PFSK-1 (cell line): ENCODE measurements around the gene HCRT.

Experiments
- FOXP2 ChIP-seq: optimal IDR thresholded peaks from 2 replicates; pipeline ENCODE3; 2011; ENCODE audit warnings: borderline replicate concordance, control low read depth, inconsistent platforms; ENCODE audit not compliant: insufficient read depth; ENCODE audit errors: extremely low read length, extremely low read depth
- POLR2AphosphoS5 ChIP-seq: IDR thresholded peaks from 2 replicates; pipeline ENCODE4 v1.6.1; 2012; ENCODE audit warnings: low read depth, mild to moderate bottlenecking, control low read depth, low read length, moderate library complexity
- SIN3A ChIP-seq: IDR thresholded peaks from 2 replicates; pipeline ENCODE4 v1.6.1; 2012; ENCODE audit warnings: mild to moderate bottlenecking, low read length, moderate library complexity, borderline replicate concordance; ENCODE audit not compliant: insufficient read depth
- TAF1 ChIP-seq: IDR thresholded peaks from 2 replicates; pipeline ENCODE4 v1.6.1; 2012; ENCODE audit warnings: low read length, control low read depth, borderline replicate concordance; ENCODE audit not compliant: insufficient read depth
- TF ChIP-seq, protein P1 (sequence below), 2 experiments: IDR thresholded peaks; 2 replicates each; pipeline versions ENCODE4 v1.6.1 to v1.8.0; 2011 to 2012; ENCODE audit warnings: low read depth in 2 of 2, low read length in 2 of 2, control low read depth in 1 of 2, inconsistent platforms in 1 of 2, mild to moderate bottlenecking in 1 of 2, moderate library complexity in 1 of 2; ENCODE audit not compliant: insufficient read depth in 1 of 2

Gene HCRT

DNA sequence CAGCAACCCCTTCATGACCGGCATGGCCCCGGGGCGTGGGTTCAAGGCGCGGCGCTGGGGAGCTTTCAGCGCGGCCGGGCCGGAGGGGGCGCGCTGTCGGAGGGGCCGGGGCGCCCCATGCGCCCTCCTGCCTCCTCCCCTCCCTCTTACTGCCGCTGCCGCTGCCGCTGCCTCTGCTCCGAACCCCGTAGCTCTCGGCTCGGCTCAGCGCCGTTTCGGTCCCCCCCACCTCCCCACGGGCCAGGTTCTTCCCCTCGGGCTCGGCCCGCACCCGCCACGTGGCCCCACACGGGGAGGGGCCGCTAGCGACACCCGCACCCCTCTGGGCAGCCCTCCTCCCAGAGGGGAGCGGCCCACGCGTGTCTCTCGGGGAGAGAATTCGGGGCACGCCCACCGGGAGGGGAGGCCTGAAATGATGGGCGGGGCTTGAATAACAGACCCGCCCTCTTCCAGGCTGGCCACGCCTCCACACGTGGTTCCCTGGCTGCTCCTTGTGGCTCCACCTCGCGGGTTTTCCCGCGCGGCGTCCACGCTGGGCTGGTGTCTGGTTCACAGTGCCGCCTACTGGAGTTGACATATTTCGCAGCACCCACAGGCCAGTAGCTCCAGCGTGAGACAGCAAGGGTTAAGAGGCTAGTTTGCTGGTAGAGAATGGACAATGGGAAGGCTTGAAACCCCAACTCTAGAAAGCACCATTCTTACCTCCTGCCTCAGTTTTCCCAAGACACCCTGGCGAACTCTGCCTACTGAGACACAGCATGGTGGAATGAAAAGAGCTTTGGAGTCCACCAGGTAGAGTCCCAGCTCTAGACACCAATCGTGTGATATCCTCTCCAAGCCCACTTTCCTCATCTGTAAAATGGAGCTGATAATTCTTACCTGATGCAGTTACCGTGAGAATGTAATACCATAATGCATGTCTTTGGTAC lies 4.1 kb downstream of the HCRT start, which contains the start of gene KCNH4:
KCNH4 (minus strand) TSS at position 221 of the 929 bp plus-strand sequence; CDS start at position 24, 197 bp downstream.
- TF ChIP-seq FOXP2 (no peak), SIN3A (peak; percentile 94), TAF1 (peak; percentile 38; the same call in 1 of the 2 replicates), POLR2AphosphoS5 (no peak)
- TF ChIP-seq, protein P1, sequence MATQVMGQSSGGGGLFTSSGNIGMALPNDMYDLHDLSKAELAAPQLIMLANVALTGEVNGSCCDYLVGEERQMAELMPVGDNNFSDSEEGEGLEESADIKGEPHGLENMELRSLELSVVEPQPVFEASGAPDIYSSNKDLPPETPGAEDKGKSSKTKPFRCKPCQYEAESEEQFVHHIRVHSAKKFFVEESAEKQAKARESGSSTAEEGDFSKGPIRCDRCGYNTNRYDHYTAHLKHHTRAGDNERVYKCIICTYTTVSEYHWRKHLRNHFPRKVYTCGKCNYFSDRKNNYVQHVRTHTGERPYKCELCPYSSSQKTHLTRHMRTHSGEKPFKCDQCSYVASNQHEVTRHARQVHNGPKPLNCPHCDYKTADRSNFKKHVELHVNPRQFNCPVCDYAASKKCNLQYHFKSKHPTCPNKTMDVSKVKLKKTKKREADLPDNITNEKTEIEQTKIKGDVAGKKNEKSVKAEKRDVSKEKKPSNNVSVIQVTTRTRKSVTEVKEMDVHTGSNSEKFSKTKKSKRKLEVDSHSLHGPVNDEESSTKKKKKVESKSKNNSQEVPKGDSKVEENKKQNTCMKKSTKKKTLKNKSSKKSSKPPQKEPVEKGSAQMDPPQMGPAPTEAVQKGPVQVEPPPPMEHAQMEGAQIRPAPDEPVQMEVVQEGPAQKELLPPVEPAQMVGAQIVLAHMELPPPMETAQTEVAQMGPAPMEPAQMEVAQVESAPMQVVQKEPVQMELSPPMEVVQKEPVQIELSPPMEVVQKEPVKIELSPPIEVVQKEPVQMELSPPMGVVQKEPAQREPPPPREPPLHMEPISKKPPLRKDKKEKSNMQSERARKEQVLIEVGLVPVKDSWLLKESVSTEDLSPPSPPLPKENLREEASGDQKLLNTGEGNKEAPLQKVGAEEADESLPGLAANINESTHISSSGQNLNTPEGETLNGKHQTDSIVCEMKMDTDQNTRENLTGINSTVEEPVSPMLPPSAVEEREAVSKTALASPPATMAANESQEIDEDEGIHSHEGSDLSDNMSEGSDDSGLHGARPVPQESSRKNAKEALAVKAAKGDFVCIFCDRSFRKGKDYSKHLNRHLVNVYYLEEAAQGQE (IDR thresholded peaks at IDR 0.05; ENCODE audit: insufficient read depth in 1 of 2, low read depth in 2 of 2, low read length in 2 of 2): peak; percentile 41 to 43; a peak in 2 of 4 replicates

DNA sequence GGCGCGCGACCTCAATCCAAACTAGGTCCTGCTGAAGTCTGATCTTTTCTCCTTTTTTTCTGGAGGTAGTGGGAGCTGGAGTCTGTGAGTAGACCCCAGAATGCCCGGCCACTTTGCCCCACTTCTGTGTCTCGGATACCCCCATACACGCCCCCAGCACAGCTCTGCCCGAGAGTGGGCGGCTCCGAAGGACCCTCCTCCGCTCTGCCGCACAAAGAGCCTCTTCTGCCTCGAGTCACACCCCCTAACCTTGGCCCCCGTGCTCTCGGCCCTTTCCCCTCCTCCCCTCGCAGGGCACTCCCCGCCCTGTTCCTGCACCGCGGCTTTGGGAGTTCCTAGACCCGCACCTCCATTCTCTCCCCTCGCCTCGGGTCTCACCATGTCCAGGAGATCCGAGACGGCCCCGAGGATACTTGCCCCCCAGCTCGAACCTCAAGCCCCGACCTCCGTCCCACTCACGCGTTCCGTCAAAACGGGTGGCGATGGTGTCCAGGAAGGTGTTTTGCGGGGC lies 4.8 kb downstream of the HCRT start:
- TF ChIP-seq TAF1 (no peak), SIN3A (no peak), FOXP2 (no peak), POLR2AphosphoS5 (no peak)
- TF ChIP-seq, protein P1 (IDR thresholded peaks at IDR 0.05; ENCODE audit: insufficient read depth in 1 of 2, low read depth in 2 of 2, low read length in 2 of 2): no peak

DNA sequence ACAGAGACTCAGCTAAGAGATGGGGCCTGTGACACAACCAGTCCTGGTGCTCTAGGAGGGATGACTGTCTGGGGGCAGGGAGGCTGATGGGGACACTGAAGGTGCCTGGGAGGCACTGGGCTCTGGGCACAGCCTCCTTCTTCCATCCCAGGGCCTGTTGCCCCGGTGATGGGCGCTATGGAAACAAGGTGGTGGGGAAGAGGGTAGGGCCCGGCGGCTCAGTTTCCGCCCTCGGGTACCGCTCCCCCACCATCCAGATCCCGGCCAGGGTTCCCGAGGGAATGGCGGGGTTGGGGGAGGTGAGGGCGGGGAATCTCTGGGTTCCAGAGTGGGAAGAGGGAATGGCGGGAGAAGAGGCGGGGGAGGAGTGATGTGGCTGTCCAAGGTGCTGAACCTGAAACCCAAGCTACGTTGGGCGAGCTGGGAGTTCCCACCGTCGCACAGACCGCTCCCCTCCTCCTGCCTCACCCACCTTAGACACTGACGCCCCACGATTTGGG lies 5.3 kb downstream of the HCRT start:
- TF ChIP-seq POLR2AphosphoS5: no peak
- TF ChIP-seq, protein P1 (IDR thresholded peaks at IDR 0.05; ENCODE audit: insufficient read depth in 1 of 2, low read depth in 2 of 2, low read length in 2 of 2): peak; percentile 93 to 95

DNA sequence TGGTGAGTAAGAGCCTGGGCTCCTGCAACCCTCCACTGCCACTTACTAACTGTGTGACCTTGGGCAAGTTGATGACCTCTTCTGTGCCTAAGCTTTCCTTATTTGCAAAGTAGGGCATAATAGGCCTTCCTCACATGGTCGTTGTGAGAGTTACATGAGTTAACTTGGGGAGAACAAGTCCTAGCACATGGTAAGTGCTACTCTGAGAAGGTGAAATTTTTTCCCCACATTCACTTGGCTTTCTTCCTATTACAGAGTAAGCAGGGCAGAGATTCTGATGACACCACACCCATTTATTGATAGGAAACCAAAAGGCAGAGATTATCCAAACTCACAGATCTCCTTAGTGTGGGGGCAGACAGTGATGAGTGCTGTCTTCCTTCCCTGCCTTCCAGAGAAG lies 5.9 kb downstream of the HCRT start:
- TF ChIP-seq, protein P1 (IDR thresholded peaks at IDR 0.05; ENCODE audit: insufficient read depth in 1 of 2, low read depth in 2 of 2, low read length in 2 of 2): peak in 1 of 2 experiments; percentile 1; a peak in 1 of 4 replicates
- no peak for TF ChIP-seq TAF1
